Heart left ventricle (tissue), 16 donors: ENCODE data around the gene RBPJL. TPM values are rescaled to one million over a fixed set of nuclear protein-coding genes. Genes with fewer than 3 reads are reported as not detected.

ENCODE experiments used
- ATAC-seq, 4 donors: fragments of 200-7000 bp; cut with Tn5 transposase; one replicate each; pipeline ENCODE4 v1.9.1; 2020 to 2022; ENCODE audit warnings: moderate library complexity in 4 of 4, mild to moderate bottlenecking in 3 of 4, moderate number of reproducible peaks in 1 of 4
- DNase-seq, 5 donors: peaks; one replicate each; pipeline ENCODE4 v3.0.0-alpha.2; 2020
- H3K27ac ChIP-seq, 12 donors: fragments of 200-600 bp; sonication (generic) in 4 of 12; one replicate each; pipeline versions ENCODE4 v1.5.0 to v1.8.0; 2016 to 2022; ENCODE audit warnings: mild to moderate bottlenecking in 2 of 12
- H3K27me3 ChIP-seq, 9 donors: fragments of 200-600 bp; sonication (generic) in 2 of 9; one replicate each; pipeline versions ENCODE4 v1.5.1 to v1.8.0; 2016 to 2022; ENCODE audit warnings: mild to moderate bottlenecking in 3 of 9
- H3K36me3 ChIP-seq, 9 donors: fragments of 200-600 bp; sonication (generic) in 2 of 9; one replicate each; pipeline versions ENCODE4 v1.5.0 to v1.8.0; 2018 to 2022; ENCODE audit warnings: mild to moderate bottlenecking in 2 of 9
- H3K4me1 ChIP-seq, 12 donors: fragments of 200-600 bp; sonication (generic) in 4 of 12; one replicate each; pipeline versions ENCODE4 v1.5.0 to v1.8.0; 2016 to 2022; ENCODE audit warnings: mild to moderate bottlenecking in 3 of 12
- H3K4me3 ChIP-seq, 12 donors: fragments of 200-600 bp; sonication (generic) in 4 of 12; one replicate each; pipeline versions ENCODE4 v1.5.0 to v1.8.0; 2017 to 2022; ENCODE audit warnings: mild to moderate bottlenecking in 9 of 12, moderate library complexity in 4 of 12
- H3K9me3 ChIP-seq, 12 donors: fragments of 200-600 bp; sonication (generic) in 4 of 12; one replicate each; pipeline versions ENCODE4 v1.5.0 to v1.8.0; 2016 to 2022; ENCODE audit warnings: mild to moderate bottlenecking in 1 of 12
- POLR2A ChIP-seq, 2 donors: fragments of 450-650 bp; IDR thresholded peaks; one replicate each; pipeline ENCODE4 v1.6.1; 2017; ENCODE audit warnings: antibody characterized with exemption in 2 of 2, mild to moderate bottlenecking in 2 of 2, moderate library complexity in 2 of 2
- WGBS, 4 donors: extraction: QIAGEN DNeasy Blood & Tissue Kit in 2 of 4; methylation state at CpG; one replicate each; pipeline versions ENCODE4 v1.1.5 to v1.1.7; 2013 to 2018; 5-methylcytosine and 5-hydroxymethylcytosine counted together
- intact Hi-C, 10 donors: fragments of 100-400 bp; cut with DNase I; formaldehyde crosslinking; loops; one replicate each; pipeline versions ENCODE4 v1.11.1 to v1.14.2; 2022
- polyA plus RNA-seq, 2 donors: library from polyadenylated mRNA; stranded (reverse); fragments of 200-250 nt; gene quantifications; one replicate each; pipeline ENCODE4 v1.2.3, GENCODE V29; 2013
- total RNA-seq, 9 donors: library from RNA; depleted of rRNA in 2 of 9; stranded (reverse); fragments of >200 nt in 2 of 9; fragmentation: NEBNext Ultra II Directional in 3 of 9; extraction: Animal tissue kit (Norgen Biotek cat#: 25700) in 3 of 9; gene quantifications; one replicate each; pipeline versions ENCODE4 v1.1.0 to v1.2.4, GENCODE V29; 2016 to 2023
- TF ChIP-seq, protein P1 (sequence below), 12 donors: fragments of 200-600 bp; sonication (generic) in 4 of 12; IDR thresholded peaks; one replicate each; pipeline versions ENCODE4 v1.5.0 to v1.8.0; 2018 to 2022; ENCODE audit warnings: antibody characterized with exemption in 12 of 12, mild to moderate bottlenecking in 5 of 12
- donor health status: ischemic (EF 13 %, LVEDD 7.1; RV severe dilation, severe dysfunction).
- donor health status: healthy with polysubstance abuse.
- donor health status: DM: no; HTN: yes; CAD: no.
- donor health status: DM: no; HTN: no; CAD: no.
- donor health status: ischemic (EF 25% LVEDD 6.9; RV normal size, moderate dysfunction).
- donor health status: ischemic (EF 25% LVEDD 5.7; RV mildly dilated, moderate dysfunction).
- donor health status: healthy.
- donor health status: DM: yes; HTN: yes; CAD: no.
- donor health status: ischemic (EF 35%, LVEDD 5.7; RV mildly dilated, moderate dysfunction).
- donor health status: nonischemic (EF 11% LVEDD 7.7; RV severe dilation, severe dysfunction).
- donor health status: DM: yes; HTN: yes; CAD: no.
- donor health status: PGD.
- donor health status: ischemic (EF 29% LVEDD 5.4; RV normal size, mild dysfunction).
- donor health status: nonischemic (EF 23%, LVEDD 6.1; RV moderate dilation, normal function).

RBPJL gene
- total and polyA plus RNA-seq, 11 donors: not detected

DNA sequence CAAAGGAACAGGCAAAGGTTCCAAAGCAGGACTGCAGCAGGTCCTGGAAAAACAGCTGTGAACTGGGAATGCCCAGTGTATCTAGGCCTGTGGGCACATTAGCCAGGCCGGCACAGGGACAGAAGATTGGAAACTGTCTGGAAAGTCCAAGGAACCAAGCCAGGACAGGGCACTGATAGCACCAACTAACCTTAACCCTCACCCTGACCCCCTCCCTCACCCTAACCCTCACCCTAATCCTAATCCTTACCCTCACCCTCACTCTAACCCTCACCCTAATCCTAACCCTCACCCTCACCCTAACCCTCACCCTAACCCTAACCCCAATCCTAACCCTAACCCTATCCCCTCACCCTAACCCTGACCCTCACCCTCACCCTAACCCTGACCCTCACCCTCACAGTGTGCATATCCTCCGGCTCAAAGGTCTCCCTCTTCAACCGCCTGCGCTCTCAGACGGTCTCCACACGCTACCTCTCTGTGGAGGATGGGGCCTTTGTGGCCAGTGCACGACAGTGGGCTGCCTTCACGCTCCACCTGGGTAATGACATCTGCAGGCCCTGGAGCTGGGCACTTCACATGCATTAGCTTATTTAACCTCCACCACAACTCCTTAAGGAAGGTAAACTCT is 6.5 kb downstream of the RBPJL start:
- ATAC-seq (no peak), DNase-seq (no peak)
- WGBS, 4 donors: 88 to 94% (median 92%) methylated on average over 8 of the region's 8 CpGs
- H3K9me3 ChIP-seq: no peaks in the 10 kb centered on the region
- peaks cover 11 to 63% (median 40%) of the 10 kb centered on the region in 9 donors for H3K27me3 ChIP-seq
- H3K4me1 ChIP-seq: peaks cover 0 to 13% (median 0%) of the 10 kb centered on the region in 12 donors
- H3K27ac ChIP-seq: no peak overlapping the region
- H3K36me3 ChIP-seq: no peaks in the 10 kb centered on the region
- intact Hi-C loops: no loop called here
- TF ChIP-seq, protein P1, sequence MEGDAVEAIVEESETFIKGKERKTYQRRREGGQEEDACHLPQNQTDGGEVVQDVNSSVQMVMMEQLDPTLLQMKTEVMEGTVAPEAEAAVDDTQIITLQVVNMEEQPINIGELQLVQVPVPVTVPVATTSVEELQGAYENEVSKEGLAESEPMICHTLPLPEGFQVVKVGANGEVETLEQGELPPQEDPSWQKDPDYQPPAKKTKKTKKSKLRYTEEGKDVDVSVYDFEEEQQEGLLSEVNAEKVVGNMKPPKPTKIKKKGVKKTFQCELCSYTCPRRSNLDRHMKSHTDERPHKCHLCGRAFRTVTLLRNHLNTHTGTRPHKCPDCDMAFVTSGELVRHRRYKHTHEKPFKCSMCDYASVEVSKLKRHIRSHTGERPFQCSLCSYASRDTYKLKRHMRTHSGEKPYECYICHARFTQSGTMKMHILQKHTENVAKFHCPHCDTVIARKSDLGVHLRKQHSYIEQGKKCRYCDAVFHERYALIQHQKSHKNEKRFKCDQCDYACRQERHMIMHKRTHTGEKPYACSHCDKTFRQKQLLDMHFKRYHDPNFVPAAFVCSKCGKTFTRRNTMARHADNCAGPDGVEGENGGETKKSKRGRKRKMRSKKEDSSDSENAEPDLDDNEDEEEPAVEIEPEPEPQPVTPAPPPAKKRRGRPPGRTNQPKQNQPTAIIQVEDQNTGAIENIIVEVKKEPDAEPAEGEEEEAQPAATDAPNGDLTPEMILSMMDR (IDR thresholded peaks at IDR 0.05): no peak
- TF ChIP-seq POLR2A (IDR thresholded peaks at IDR 0.05): no peak
- no peak overlapping the region for H3K4me3 ChIP-seq

- ATAC-seq (no peak), DNase-seq (no peak)
- TF ChIP-seq, protein P1 (IDR thresholded peaks at IDR 0.05): no peak
- no peak for TF ChIP-seq POLR2A (IDR thresholded peaks at IDR 0.05)
- Histone ChIP-seq H3K36me3 (no peaks in the 10 kb centered on the region), H3K9me3 (no peaks in the 10 kb centered on the region), H3K4me3 (no peak overlapping the region), H3K4me1 (peaks cover 0 to 10% (median 0%) of the 10 kb centered on the region in 12 donors), H3K27ac (no peak overlapping the region), H3K27me3 (peaks cover 11 to 60% (median 40%) of the 10 kb centered on the region in 9 donors)
- 80 to 87% (median 84%) methylated on average over 11 of the region's 11 CpGs for WGBS, 4 donors
- intact Hi-C loops: no loop called here
These were observed 7.3 kb downstream of the RBPJL start for GRCh38 chr20:45313943-45314342.

DNA sequence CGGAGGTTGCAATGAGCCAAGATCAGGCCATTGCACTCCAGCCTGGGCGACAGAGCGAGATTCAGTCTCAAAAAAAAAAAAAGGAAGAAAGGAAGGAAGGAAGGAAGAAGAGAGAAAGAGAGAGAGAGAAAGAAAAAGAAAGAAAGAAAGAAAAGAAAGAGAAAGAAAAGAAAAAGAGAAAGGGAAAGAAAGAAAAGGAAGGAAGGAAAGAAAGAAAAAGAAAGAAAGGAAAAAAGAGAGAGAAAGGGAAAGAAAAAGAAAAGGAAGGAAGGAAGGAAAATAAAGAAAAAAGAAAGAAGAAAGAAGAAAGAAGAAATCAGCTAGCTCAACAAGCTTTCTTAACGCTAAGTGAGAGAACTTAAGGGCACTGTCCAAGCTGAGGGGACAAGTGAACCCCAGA is 9.0 kb downstream of the RBPJL start:
- H3K4me1 ChIP-seq: peaks cover 0 to 17% (median 0%) of the 10 kb centered on the region in 12 donors
- TF ChIP-seq, protein P1 (IDR thresholded peaks at IDR 0.05): no peak
- no peak for TF ChIP-seq POLR2A (IDR thresholded peaks at IDR 0.05)
- H3K27me3 ChIP-seq: peaks cover 11 to 54% (median 40%) of the 10 kb centered on the region in 9 donors
- ATAC-seq (no peak), DNase-seq (no peak)
- H3K36me3 ChIP-seq: no peaks in the 10 kb centered on the region
- no peak overlapping the region for H3K4me3 ChIP-seq
- no peaks in the 10 kb centered on the region for H3K9me3 ChIP-seq
- 85 to 90% (median 88%) methylated on average over 4 of the region's 4 CpGs for WGBS, 4 donors
- intact Hi-C loops: loop anchor here in 4 of 10 donors (5.0 kb wide), 4 partner anchors 122 to 457 kb away; no protein-coding TSS in a partner anchor
- no peak overlapping the region for H3K27ac ChIP-seq

GRCh38 chr20:45316150-45317080 is 9.8 kb downstream of the RBPJL start:
- Histone ChIP-seq H3K4me3 (no peak overlapping the region), H3K27me3 (peaks cover 10 to 47% (median 38%) of the 10 kb centered on the region in 9 donors), H3K27ac (no peak overlapping the region), H3K4me1 (peaks cover 0 to 23% (median 0%) of the 10 kb centered on the region in 12 donors), H3K36me3 (no peaks in the 10 kb centered on the region), H3K9me3 (no peaks in the 10 kb centered on the region)
- DNase-seq (no peak), ATAC-seq (no peak)
- 17 to 52% (median 23%) methylated on average over 38 to 71 of the region's 71 CpGs for WGBS, 4 donors
- TF ChIP-seq POLR2A (IDR thresholded peaks at IDR 0.05): no peak
- TF ChIP-seq, protein P1 (IDR thresholded peaks at IDR 0.05): no peak
- intact Hi-C loops: loop anchor here in 4 of 10 donors (5.0 kb wide), 4 partner anchors 121 to 456 kb away; no protein-coding TSS in a partner anchor
